ENCODE results near the gene DCP2. TPM values are rescaled to one million over a fixed set of nuclear protein-coding genes. Genes with fewer than 3 reads are reported as not detected.

DCP2 gene
- polyA plus RNA-seq, 6 donors from 2014 or later, result 35.4 to 72.0 (median 60.3) TPM

DNA sequence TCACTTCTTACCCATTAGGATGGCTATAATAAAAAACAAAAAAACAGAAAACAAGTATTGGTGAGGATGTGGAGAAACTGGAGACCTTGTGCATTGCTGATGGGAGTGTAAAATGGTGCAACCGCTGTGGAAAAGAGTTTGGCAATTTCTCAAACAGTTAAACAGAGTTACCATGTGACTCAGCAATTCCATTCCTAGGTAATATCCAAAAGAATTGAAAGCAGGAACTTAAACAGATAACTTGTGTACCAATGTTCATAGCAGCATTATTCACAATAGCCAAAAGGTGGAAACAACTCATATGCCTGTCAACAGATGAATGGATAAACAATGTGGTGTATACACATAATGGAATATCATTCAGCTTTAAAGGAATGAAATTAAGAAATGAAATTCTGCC, 28.9 kb downstream of the DCP2 start:
- peaks cover 0 to 4% (median 4%) of the 10 kb centered on the region in 3 donors for H3K4me1 Mint-ChIP-seq
- H3K4me3 Mint-ChIP-seq, result no peak overlapping the region
- ATAC-seq (ENCODE audit: low read depth in 2 of 2), result no peak
- DNase-seq, result no peak
- H3K27me3 Mint-ChIP-seq, result no peaks in the 10 kb centered on the region
- H3K9me3 Mint-ChIP-seq, result no peaks in the 10 kb centered on the region
- peak overlapping the region in 1 of 6 donors; percentile 52 for H3K27ac Mint-ChIP-seq
- peaks cover 17 to 20% of the 10 kb centered on the region in 2 donors for H3K36me3 Mint-ChIP-seq

DNA sequence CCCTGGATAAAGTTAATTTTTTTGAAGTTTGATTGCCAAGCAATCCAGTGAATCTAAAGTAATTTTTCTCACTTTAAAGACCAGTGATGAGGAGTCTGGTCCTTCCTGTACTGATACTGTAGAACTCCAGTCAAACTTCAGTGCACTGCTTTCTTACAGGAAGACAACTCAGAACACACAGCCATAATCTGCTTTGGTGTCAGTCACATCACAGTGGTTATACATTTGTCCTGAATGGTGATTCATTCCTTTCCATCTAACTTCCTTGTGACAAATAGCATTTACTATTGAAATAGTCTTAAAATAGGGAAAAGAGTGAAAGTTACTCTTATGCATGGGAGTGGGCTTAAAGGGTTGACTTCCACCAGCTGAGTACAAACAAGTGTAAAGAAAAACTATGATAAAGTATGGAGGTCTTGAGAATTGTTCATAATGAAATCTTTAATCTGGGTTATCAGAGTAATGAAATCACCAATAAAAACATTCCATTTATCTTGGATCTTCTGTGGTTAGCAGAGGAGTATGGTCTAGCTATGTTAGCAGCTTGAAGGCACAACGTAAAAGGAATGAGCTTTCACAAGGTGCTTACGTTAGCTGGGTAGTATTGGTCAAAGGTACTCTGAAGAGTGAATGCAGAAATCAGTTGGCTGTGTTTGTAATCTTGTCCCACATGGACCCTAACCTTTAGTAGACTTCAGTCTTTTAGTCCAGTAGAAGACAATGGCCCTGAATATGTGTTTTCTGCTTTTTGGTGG, 41.5 kb downstream of the DCP2 start:
- ATAC-seq (ENCODE audit: low read depth in 2 of 2) (no peak), DNase-seq (no peak)
- Mint-ChIP-seq H3K27ac (peak overlapping the region in 1 of 6 donors; percentile 54), H3K4me3 (no peak overlapping the region), H3K27me3 (no peaks in the 10 kb centered on the region), H3K9me3 (no peaks in the 10 kb centered on the region), H3K4me1 (peaks cover 13 to 22% (median 17%) of the 10 kb centered on the region in 3 donors), H3K36me3 (peaks cover 7 to 31% of the 10 kb centered on the region in 2 donors)

DNA sequence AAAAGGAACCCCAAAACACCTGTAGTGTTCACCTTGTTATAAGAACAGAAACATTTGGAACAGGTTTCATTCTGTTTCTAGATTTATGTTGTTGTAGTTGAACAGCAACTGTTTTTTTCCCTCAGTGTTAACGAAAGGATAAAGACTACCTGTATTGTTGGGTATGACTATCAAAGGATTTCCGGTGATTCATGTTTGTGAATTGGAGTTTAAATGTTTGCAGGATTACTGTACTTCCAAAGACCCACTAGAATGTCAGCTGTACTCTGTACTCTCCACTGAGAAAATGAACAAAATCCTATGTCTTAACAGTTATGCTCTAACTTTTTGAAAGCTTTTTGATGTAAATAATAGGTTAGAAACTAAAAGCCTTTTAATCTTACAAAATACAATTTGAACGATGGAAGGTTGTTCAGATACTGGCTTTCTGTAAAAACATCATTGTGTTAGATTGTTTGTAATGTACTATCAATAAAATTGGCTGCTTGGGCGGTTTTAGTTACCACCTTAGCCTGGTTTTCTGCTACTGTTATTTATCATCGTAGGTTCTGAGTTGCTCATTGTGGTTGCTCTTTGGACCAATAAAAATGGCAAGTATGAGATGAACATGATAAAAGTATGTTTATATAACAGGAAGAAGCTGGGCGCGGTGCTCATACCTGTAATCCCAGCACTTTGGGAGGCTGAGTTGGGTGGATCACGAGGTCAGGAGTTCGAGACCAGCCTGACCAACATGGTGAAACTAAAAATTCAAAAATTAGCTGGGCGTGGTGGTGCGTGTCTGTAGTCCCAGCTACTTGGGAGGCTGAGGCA, 44.1 kb downstream of the DCP2 start:
- Mint-ChIP-seq H3K4me3 (no peak overlapping the region), H3K36me3 (peaks cover 0 to 14% of the 10 kb centered on the region in 2 donors), H3K27me3 (no peaks in the 10 kb centered on the region), H3K27ac (peak overlapping the region in 1 of 6 donors; percentile 15), H3K4me1 (peaks cover 13 to 25% (median 18%) of the 10 kb centered on the region in 3 donors), H3K9me3 (no peaks in the 10 kb centered on the region)
- DNase-seq (no peak), ATAC-seq (ENCODE audit: low read depth in 2 of 2) (no peak)

DNA sequence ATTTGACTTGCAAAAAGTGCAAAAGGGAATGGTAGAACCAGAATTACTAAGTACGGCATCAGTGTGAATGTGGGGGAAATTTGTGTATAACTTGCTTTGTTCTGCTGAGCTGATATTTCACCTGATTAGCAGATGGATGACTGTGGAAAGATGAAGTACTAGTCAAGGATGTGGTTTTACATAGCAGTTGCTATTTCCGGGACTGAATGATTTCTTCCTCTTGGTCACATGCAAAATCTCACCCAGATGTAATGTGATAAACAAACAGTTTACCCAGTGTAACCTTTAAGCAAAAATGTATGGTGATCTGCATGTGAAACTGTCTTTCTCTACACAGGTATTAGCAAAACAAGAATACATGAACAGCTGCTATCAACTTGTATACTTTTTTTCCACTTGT, 46.1 kb downstream of the DCP2 start:
- Mint-ChIP-seq H3K4me1 (peaks cover 13 to 25% (median 18%) of the 10 kb centered on the region in 3 donors), H3K27ac (peak overlapping the region; percentile 1 to 85 (median 48)), H3K4me3 (peak overlapping the region in 2 of 8 donors; percentile 13 to 53), H3K9me3 (no peaks in the 10 kb centered on the region), H3K27me3 (no peaks in the 10 kb centered on the region), H3K36me3 (peaks cover 11 to 12% of the 10 kb centered on the region in 2 donors)
- ATAC-seq (ENCODE audit: low read depth in 2 of 2) (peak; percentile 87 to 93), DNase-seq (peak; percentile 5)

DNA sequence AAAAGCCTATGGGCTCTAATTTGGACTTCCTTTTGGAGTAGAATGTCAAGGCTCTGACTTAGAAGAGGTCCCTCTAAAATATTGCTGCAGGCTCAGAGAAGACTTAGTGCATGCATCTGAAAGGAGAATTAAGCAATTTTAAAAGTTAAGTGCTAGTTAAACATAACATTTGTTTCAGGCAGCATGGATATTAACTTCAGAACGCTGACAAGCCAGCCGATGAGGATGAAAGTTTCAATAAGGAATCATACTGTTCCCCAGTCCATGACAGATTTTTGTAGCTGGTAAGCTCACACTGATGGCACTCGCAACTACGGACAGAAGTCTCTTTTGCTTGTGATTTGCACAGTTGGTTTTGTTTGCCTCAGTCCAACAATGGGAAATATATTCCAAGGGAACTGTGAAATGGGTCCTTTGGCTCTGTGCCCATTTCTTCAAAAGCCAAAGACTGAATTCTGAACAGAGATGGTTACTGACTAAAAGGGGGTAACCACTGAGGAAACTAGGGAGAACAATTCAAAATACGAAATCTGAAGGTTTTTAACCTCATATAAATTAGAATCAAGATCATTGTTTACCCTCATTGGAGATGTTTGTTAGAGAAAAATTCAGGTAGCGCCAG, 47.6 kb downstream of the DCP2 start:
- ATAC-seq (ENCODE audit: low read depth in 2 of 2) (no peak), DNase-seq (no peak)
- H3K36me3 Mint-ChIP-seq, result peaks cover 9 to 11% of the 10 kb centered on the region in 2 donors
- H3K27ac Mint-ChIP-seq, result peak overlapping the region in 3 of 6 donors; percentile 50 to 79 (median 51)
- peaks cover 13 to 25% (median 18%) of the 10 kb centered on the region in 3 donors for H3K4me1 Mint-ChIP-seq
- no peaks in the 10 kb centered on the region for H3K9me3 Mint-ChIP-seq
- H3K27me3 Mint-ChIP-seq, result no peaks in the 10 kb centered on the region
- H3K4me3 Mint-ChIP-seq, result no peak overlapping the region

DNA sequence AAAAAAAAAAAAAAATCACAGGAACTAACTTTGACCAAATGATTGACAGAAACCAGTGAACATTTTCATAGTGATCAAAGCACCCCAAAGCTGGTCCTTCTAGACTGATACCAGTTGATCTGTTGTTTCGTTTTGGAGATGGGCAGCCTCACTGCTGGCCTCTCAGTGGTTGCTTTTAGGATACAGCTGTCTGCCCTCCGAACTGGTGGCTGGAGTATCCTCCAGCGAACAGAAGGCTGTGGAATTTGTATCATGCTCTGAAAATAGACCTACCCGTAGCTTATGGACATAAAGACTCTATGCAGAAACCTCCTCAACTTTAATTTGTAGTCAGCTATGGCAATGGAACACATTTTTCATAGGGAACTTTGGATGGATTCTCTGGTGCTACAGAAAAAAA, 49.0 kb downstream of the DCP2 start:
- Mint-ChIP-seq H3K4me3 (no peak overlapping the region), H3K27me3 (no peaks in the 10 kb centered on the region), H3K27ac (peak overlapping the region in 2 of 6 donors; percentile 17 to 27), H3K9me3 (no peaks in the 10 kb centered on the region), H3K36me3 (peaks cover 9 to 11% of the 10 kb centered on the region in 2 donors), H3K4me1 (peaks cover 13 to 25% (median 18%) of the 10 kb centered on the region in 3 donors)
- ATAC-seq (ENCODE audit: low read depth in 2 of 2) (no peak), DNase-seq (no peak)

DNA sequence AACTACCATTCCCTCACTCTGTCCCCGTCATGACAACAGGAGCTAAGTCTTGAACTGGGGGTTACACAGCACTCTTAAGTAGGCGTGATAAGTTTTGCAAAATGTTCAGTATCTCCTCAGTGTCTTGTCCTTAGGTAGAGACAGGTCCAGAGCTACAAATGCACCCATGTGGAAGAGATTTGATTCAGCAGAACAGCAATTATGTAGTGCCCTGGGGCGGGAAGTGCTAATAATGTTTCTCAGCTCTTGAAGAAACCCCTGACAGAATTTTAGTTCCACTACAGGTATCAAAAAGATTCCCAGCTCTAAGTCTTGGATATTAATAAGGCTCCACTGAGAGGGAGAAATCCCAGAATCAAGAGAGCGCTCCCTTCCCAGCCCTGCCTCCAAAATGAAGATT, 49.6 kb downstream of the DCP2 start:
- Mint-ChIP-seq H3K4me3 (no peak overlapping the region), H3K27me3 (no peaks in the 10 kb centered on the region), H3K4me1 (peaks cover 13 to 22% (median 18%) of the 10 kb centered on the region in 3 donors), H3K36me3 (peaks cover 9 to 11% of the 10 kb centered on the region in 2 donors), H3K9me3 (no peaks in the 10 kb centered on the region), H3K27ac (no peak overlapping the region)
- no peak for ATAC-seq (ENCODE audit: low read depth in 2 of 2)
- no peak for DNase-seq

DNA sequence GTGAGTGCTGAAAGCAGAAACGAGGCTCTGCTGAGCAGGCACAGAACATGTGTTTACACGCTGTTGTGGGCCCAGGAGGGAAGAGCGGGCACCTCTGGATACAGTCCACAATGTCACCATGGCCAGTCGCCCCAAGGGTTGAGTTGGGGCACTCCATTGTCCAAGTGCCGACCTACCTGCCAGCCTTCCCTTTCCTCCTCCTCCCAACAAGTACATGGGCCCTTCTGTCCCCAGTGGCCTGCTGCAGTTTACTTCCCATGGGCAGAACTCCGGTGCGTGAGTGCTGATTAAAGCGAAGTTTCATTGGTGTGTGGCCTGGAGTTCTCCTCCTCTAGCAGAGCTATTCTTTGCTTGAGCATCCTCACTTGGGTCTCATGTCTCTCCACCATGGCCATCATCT, 50.4 kb downstream of the DCP2 start:
- ATAC-seq (ENCODE audit: low read depth in 2 of 2), result no peak
- peaks cover 9 to 11% of the 10 kb centered on the region in 2 donors for H3K36me3 Mint-ChIP-seq
- H3K4me3 Mint-ChIP-seq, result no peak overlapping the region
- DNase-seq, result no peak
- H3K27ac Mint-ChIP-seq, result peak overlapping the region in 1 of 6 donors; percentile 30
- no peaks in the 10 kb centered on the region for H3K9me3 Mint-ChIP-seq
- peaks cover 9 to 14% (median 13%) of the 10 kb centered on the region in 3 donors for H3K4me1 Mint-ChIP-seq
- no peaks in the 10 kb centered on the region for H3K27me3 Mint-ChIP-seq

DNA sequence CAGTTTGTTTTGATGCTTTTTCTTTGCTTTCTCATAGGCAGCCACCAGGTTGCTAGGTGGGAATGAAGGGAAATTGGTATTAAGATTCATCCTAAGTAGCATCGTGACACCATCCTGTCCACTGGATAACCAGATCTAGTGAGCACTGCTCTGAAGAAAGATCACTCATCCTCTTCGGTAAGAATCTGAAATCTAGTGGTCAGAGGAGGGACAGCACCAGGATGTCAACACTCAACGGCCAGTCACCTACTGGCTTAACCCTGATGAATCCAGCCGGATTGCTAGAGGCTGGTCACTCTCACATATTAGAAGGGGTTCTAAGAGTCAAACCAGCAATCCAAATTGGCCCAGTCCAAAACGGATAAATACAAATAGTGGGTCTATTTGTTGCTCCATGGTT, 50.8 kb downstream of the DCP2 start:
- peaks cover 6 to 11% (median 10%) of the 10 kb centered on the region in 3 donors for H3K4me1 Mint-ChIP-seq
- ATAC-seq (ENCODE audit: low read depth in 2 of 2), result no peak
- DNase-seq, result no peak
- H3K27ac Mint-ChIP-seq, result peak overlapping the region in 1 of 6 donors; percentile 50
- peaks cover 9 to 11% of the 10 kb centered on the region in 2 donors for H3K36me3 Mint-ChIP-seq
- no peaks in the 10 kb centered on the region for H3K27me3 Mint-ChIP-seq
- H3K4me3 Mint-ChIP-seq, result no peak overlapping the region
- no peaks in the 10 kb centered on the region for H3K9me3 Mint-ChIP-seq

DNA sequence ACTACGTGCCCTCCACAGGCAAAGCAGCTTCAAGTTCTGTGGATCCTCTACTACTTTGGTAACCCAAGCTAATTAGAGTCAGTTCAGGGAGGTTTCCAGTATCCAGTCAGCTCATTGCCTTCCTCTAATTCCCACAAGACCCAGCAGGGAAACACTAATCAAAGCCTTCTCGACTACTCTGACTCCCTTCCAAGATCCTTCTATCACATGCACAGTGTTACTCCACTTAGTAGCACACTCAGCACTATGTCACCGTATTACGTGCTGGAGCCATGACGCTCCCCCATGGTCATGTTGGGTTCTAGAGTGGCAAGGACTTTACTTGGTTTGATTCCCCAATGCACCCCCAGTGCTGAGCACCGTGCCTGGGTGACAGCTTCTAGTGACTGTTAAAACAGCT, 53.0 kb downstream of the DCP2 start:
- no peak for ATAC-seq (ENCODE audit: low read depth in 2 of 2)
- H3K27me3 Mint-ChIP-seq, result no peaks in the 10 kb centered on the region

DNA sequence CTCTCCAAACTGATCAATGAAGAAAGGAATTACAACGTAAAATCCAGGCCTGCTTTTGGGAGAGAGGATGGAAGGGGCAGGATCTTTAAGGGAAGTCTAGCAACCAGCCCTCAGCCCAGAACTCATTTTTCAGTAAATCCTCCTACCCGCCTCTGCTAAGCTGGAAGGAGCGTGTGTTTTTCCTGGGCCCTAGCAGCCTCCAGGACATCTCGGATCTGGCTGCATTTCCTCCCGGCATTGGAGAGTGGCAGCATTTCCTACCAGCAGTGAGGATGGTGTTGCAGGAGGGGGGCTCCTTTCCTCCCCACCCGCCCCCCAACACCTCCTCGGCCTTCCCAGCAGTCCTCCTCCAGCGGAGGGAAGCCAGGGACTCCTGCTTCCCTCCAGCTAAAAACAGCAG, 54.5 kb downstream of the DCP2 start:
- ATAC-seq (ENCODE audit: low read depth in 2 of 2) (no peak), DNase-seq (no peak)
- H3K27me3 Mint-ChIP-seq, result no peaks in the 10 kb centered on the region
- H3K27ac Mint-ChIP-seq, result peak overlapping the region in 2 of 6 donors; percentile 39 to 61
- no peaks in the 10 kb centered on the region for H3K4me1 Mint-ChIP-seq
- no peaks in the 10 kb centered on the region for H3K9me3 Mint-ChIP-seq
- H3K4me3 Mint-ChIP-seq, result no peak overlapping the region
- H3K36me3 Mint-ChIP-seq, result peaks cover 9 to 11% of the 10 kb centered on the region in 2 donors

More for the DNA sequence above, 53.0 kb downstream of the DCP2 start:
- Mint-ChIP-seq H3K4me1 (no peaks in the 10 kb centered on the region), H3K9me3 (no peaks in the 10 kb centered on the region), H3K4me3 (no peak overlapping the region), H3K36me3 (peaks cover 9 to 11% of the 10 kb centered on the region in 2 donors), H3K27ac (peak overlapping the region in 1 of 6 donors; percentile 22)
- DNase-seq, result no peak

DNA sequence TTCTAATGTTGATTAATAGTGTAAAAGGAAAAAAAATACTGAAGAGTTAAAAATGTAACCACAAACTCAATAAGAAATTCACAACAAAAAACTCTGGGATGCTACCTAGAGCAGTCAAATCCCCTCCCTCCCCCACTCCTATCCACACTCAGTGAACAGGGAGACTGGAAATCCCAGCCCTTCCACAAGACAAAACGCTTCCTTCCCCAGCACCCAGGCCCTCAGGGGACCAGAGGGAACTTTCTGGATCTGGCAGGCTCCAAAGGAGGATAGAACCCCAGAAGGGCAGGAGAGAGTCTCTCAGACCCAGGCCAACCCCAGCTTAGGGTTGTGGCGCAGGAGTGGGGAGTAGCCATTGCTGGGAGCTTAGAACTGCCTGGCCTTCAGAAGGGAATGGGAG, 55.0 kb downstream of the DCP2 start:
- Mint-ChIP-seq H3K9me3 (no peaks in the 10 kb centered on the region), H3K4me3 (no peak overlapping the region), H3K27me3 (no peaks in the 10 kb centered on the region), H3K4me1 (no peaks in the 10 kb centered on the region), H3K36me3 (peaks cover 8 to 9% of the 10 kb centered on the region in 2 donors), H3K27ac (no peak overlapping the region)
- ATAC-seq (ENCODE audit: low read depth in 2 of 2) (no peak), DNase-seq (no peak)

DNA sequence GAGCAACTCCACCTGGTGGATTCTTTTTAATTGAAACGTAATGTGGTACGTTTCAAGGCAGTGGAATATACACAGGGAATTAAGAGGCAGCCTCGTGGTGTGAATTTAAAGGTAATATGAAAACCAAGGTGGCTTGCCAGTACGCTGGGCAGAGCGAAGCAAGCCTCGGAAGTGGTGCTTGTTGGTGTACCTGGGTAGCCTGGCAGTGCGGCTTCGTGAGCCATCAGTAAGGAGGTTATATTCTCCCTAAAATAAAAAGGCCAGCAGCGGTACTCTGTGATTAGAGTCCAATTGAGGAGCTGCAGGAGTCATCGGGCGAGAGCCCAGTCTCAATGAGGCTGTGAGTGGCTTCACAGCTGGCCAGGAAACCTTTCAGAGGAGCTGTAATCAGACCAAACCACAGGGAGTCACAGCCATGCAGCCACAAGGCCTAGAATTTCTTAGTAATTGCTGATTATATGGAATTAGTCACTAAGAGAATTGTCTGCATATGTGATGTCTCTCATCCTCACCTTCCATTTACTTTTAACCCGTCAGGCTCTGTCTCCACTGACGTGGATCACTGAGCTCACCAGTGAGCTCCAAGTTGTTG, 57.7 kb downstream of the DCP2 start:
- ATAC-seq (ENCODE audit: low read depth in 2 of 2), result no peak

More for the DNA sequence above, 57.7 kb downstream of the DCP2 start:
- no peaks in the 10 kb centered on the region for H3K4me1 Mint-ChIP-seq
- peaks cover 6 to 15% (median 13%) of the 10 kb centered on the region in 3 donors for H3K27me3 Mint-ChIP-seq
- peaks cover 0 to 1% (median 0%) of the 10 kb centered on the region in 7 donors for H3K9me3 Mint-ChIP-seq
- DNase-seq, result no peak
- peak overlapping the region in 1 of 8 donors; percentile 36 for H3K4me3 Mint-ChIP-seq
- H3K27ac Mint-ChIP-seq, result no peak overlapping the region
- H3K36me3 Mint-ChIP-seq, result no peaks in the 10 kb centered on the region

All from naive B cell (primary cell).